Caco-2 (cell line): ENCODE results near the gene BRSK2. TPM values are rescaled to one million over a fixed set of nuclear protein-coding genes. Genes with fewer than 3 reads are reported as not detected.
A peak's percentile ranks its signal among the peaks of the same experiment; 100 is the strongest.

Source experiments
- BruUV-seq: library from RNA; stranded (reverse); fragments of 400-500 nt; replicated peaks from 2 replicates; lab custom pipeline; 2021; lab: Mats Ljungman, UMichigan
- CTCF ChIA-PET: fragments of 300-600 bp; sonication (Branson Sonifier 250); formaldehyde crosslinking; loops from one replicate; lab custom pipeline; 2022; ENCODE audit warnings: antibody characterized with exemption; lab: Charles Lee
- POLR2A ChIA-PET: fragments of 300-600 bp; sonication (Branson Sonifier 250); formaldehyde crosslinking; loops from one replicate; lab custom pipeline; 2022; ENCODE audit warnings: antibody characterized with exemption; lab: Charles Lee
- DNase-seq, 2 experiments: peaks; one replicate each; pipeline versions ENCODE4 v3.0.0 to v3.0.0-alpha.2; 2020 to 2022
- H3K27me3 ChIP-seq: replicated peaks from 2 replicates; pipeline ENCODE4 v1.6.0; 2011; ENCODE audit warnings: low read length; ENCODE audit not compliant: control insufficient read depth, insufficient read depth
- H3K36me3 ChIP-seq: 2 replicates; pipeline ENCODE4 v1.5.1; 2011; ENCODE audit warnings: low read length; ENCODE audit not compliant: control insufficient read depth, insufficient read depth
- H3K4me1 ChIP-seq: fragments of 250-450 bp; sonication (Bioruptor Pico); 2 replicates; pipeline ENCODE4 v1.5.1; 2020; ENCODE audit warnings: mild to moderate bottlenecking
- H3K4me3 ChIP-seq: 2 replicates; pipeline ENCODE4 v1.5.1; 2011; ENCODE audit warnings: low read depth, mild to moderate bottlenecking, control low read depth, low read length
- H3K9me3 ChIP-seq: fragments of 250-450 bp; sonication (Bioruptor Pico); 2 replicates; pipeline ENCODE4 v1.5.1; 2020; ENCODE audit warnings: mild to moderate bottlenecking, moderate library complexity
- H3K27ac Mint-ChIP-seq: one replicate; pipeline ENCODE4 v1.8.0; 2022; ENCODE audit warnings: mixed read lengths; ENCODE audit not compliant: unreplicated experiment
- H3K27me3 Mint-ChIP-seq: one replicate; pipeline ENCODE4 v1.8.0; 2022; ENCODE audit warnings: mixed read lengths; ENCODE audit not compliant: insufficient read depth, unreplicated experiment
- H3K36me3 Mint-ChIP-seq: one replicate; pipeline ENCODE4 v1.8.0; 2022; ENCODE audit warnings: mild to moderate bottlenecking, mixed read lengths; ENCODE audit not compliant: insufficient read depth, unreplicated experiment
- H3K4me1 Mint-ChIP-seq: one replicate; pipeline ENCODE4 v1.8.0; 2022; ENCODE audit warnings: low read depth, mixed read lengths; ENCODE audit not compliant: unreplicated experiment
- H3K4me3 Mint-ChIP-seq: one replicate; pipeline ENCODE4 v1.8.0; 2022; ENCODE audit warnings: mild to moderate bottlenecking, moderate library complexity, mixed read lengths; ENCODE audit not compliant: unreplicated experiment
- H3K9me3 Mint-ChIP-seq: one replicate; pipeline ENCODE4 v1.8.0; 2022; ENCODE audit warnings: mixed read lengths; ENCODE audit not compliant: unreplicated experiment
- intact Hi-C: fragments of 100-400 bp; cut with micrococcal nuclease; formaldehyde crosslinking; loops from one replicate; pipeline ENCODE4 v1.10.0; 2022; ENCODE audit not compliant: unreplicated experiment
- total RNA-seq: library from RNA; stranded (reverse); gene quantifications from 2 replicates; pipeline ENCODE4 v1.2.3, GENCODE V29; 2022
- TF ChIP-seq, protein P1 (sequence below), 2 experiments: fragments of 200-600 bp in 1 of 2; IDR thresholded peaks; 1 replicate in 1 of 2; 2 replicates in 1 of 2; pipeline versions ENCODE4 v1.5.1 to v1.8.0; 2011 to 2022; ENCODE audit warnings: antibody characterized with exemption in 1 of 2, control low read depth in 1 of 2, inconsistent platforms in 1 of 2, low read depth in 1 of 2, low read length in 1 of 2, mild to moderate bottlenecking in 1 of 2, moderate library complexity in 1 of 2; ENCODE audit not compliant: insufficient read depth in 1 of 2, severe bottlenecking in 1 of 2, unreplicated experiment in 1 of 2

Gene BRSK2
- total RNA-seq, 1 experiment from 2014 or later, result 32.8 TPM

DNA sequence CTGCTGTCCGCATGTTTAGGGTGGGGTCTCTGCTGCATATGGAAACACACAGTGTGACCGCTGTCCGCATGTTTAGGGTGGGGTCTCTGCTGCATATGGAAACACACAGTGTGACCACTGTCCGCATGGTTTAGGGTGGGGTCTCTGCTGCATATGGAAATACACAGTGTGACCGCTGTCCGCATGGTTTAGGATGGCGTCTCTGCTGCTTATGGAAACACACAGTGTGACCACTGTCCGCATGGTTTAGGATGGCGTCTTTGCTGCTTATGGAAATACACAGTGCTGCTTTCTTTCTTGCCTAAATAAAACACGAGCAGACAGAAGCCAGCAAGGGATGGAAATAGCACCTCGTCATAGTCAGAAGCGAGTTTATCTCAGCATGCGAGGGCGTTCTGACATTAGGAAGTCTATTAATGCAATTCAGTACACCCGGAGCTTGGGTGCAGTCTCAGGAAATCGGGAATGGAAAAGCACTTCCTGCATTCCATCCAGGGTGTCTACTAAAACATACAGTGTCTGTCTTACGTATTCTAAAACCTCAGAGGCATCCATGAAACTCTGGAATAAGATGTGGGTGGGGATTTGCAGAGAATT, 47.7 kb upstream of the BRSK2 start:
- peaks cover 11% of the 10 kb centered on the region for H3K36me3 Mint-ChIP-seq
- POLR2A ChIA-PET, result no interaction called here
- BruUV-seq, result no TSS peak

DNA sequence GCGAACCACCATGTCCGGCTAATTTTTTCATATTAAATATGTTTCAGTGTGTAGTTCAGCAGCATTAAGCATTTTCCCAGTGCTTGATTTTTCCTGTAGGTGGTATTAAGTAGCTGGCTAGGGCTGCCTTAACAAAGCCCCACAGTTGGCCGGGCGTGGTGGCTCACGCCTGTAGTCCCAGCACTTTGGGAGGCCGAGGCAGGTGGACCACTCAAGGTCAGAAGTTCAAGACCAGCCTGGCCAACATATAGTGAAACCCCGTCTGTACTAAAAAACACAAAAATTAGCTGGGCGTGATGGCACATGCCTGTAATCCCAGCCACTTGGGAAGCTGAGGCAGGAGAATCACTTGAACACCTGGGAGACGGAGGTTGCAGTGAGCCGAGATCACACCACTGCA, 46.8 kb upstream of the BRSK2 start:
- Mint-ChIP-seq H3K27ac (no peak overlapping the region), H3K4me3 (no peak overlapping the region), H3K36me3 (peaks cover 5% of the 10 kb centered on the region), H3K4me1 (no peaks in the 10 kb centered on the region), H3K9me3 (peaks cover 5% of the 10 kb centered on the region), H3K27me3 (peaks cover 3% of the 10 kb centered on the region)
- TF ChIP-seq, protein P1, sequence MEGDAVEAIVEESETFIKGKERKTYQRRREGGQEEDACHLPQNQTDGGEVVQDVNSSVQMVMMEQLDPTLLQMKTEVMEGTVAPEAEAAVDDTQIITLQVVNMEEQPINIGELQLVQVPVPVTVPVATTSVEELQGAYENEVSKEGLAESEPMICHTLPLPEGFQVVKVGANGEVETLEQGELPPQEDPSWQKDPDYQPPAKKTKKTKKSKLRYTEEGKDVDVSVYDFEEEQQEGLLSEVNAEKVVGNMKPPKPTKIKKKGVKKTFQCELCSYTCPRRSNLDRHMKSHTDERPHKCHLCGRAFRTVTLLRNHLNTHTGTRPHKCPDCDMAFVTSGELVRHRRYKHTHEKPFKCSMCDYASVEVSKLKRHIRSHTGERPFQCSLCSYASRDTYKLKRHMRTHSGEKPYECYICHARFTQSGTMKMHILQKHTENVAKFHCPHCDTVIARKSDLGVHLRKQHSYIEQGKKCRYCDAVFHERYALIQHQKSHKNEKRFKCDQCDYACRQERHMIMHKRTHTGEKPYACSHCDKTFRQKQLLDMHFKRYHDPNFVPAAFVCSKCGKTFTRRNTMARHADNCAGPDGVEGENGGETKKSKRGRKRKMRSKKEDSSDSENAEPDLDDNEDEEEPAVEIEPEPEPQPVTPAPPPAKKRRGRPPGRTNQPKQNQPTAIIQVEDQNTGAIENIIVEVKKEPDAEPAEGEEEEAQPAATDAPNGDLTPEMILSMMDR (IDR thresholded peaks at IDR 0.05; ENCODE audit: insufficient read depth in 1 of 2, low read depth in 1 of 2, low read length in 1 of 2, severe bottlenecking in 1 of 2, unreplicated experiment in 1 of 2), result no peak
- Histone ChIP-seq H3K9me3 (no peaks in the 10 kb centered on the region), H3K27me3 (no peaks in the 10 kb centered on the region), H3K4me3 (no peak overlapping the region), H3K4me1 (no peaks in the 10 kb centered on the region), H3K36me3 (no peaks in the 10 kb centered on the region)
- no TSS peak for BruUV-seq
- ChIA-PET CTCF (no interaction called here), POLR2A (no interaction called here)
- intact Hi-C loops, result no loop called here
- DNase-seq, result no peak

More for the DNA sequence above, 47.7 kb upstream of the BRSK2 start:
- H3K4me3 ChIP-seq, result no peak overlapping the region
- no peaks in the 10 kb centered on the region for H3K4me1 ChIP-seq
- Mint-ChIP-seq H3K27me3 (peaks cover 6% of the 10 kb centered on the region), H3K4me3 (no peak overlapping the region), H3K4me1 (no peaks in the 10 kb centered on the region), H3K27ac (no peak overlapping the region), H3K9me3 (peaks cover 11% of the 10 kb centered on the region)
- TF ChIP-seq, protein P1 (IDR thresholded peaks at IDR 0.05; ENCODE audit: insufficient read depth in 1 of 2, low read depth in 1 of 2, low read length in 1 of 2, severe bottlenecking in 1 of 2, unreplicated experiment in 1 of 2), result no peak
- intact Hi-C loops, result no loop called here
- H3K27me3 ChIP-seq, result no peaks in the 10 kb centered on the region
- CTCF ChIA-PET, result no interaction called here
- H3K36me3 ChIP-seq, result no peaks in the 10 kb centered on the region
- DNase-seq, result peak in 1 of 2 experiments; percentile 29
- no peaks in the 10 kb centered on the region for H3K9me3 ChIP-seq

DNA sequence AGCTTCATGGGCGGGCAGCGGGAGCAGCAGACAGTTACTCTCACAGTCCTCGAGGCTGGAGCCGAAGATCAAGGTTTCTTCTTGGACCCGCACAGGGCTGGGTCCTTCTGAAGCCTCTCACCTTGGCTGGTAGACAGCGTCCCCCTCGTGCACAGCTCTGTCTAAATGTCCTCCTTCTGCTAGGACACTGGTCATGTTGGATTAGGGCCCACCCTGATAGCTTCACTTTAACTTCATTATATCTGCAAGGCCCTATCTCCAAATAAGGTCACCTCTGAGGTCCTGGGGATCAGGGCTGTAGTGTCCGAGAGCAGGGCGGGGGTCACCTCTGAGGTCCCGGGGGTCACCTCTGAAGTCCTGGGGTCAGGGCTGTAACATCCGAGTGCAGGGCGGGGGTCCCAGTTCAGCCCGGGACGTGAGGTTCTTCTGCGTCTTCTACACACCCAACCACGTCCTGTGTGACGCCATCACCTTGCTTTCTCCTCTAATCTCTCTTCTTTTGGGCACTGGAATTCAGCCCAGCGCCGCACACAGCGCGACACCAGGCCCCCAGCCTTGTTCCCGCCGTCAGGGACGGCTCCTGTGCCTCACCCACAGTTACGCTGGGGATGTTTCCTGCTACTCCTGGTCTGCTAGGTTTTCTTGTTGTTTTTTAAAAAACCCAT, 46.2 kb upstream of the BRSK2 start:
- no peak overlapping the region for H3K4me3 ChIP-seq

More for the DNA sequence above, 46.2 kb upstream of the BRSK2 start:
- no peaks in the 10 kb centered on the region for H3K9me3 Mint-ChIP-seq
- intact Hi-C loops, result no loop called here
- BruUV-seq, result no TSS peak
- TF ChIP-seq, protein P1 (IDR thresholded peaks at IDR 0.05; ENCODE audit: insufficient read depth in 1 of 2, low read depth in 1 of 2, low read length in 1 of 2, severe bottlenecking in 1 of 2, unreplicated experiment in 1 of 2), result no peak
- H3K4me1 Mint-ChIP-seq, result no peaks in the 10 kb centered on the region
- no peaks in the 10 kb centered on the region for H3K36me3 Mint-ChIP-seq
- DNase-seq, result peak in 1 of 2 experiments; percentile 15
- Histone ChIP-seq H3K36me3 (no peaks in the 10 kb centered on the region), H3K4me1 (no peaks in the 10 kb centered on the region), H3K9me3 (no peaks in the 10 kb centered on the region), H3K27me3 (no peaks in the 10 kb centered on the region)
- CTCF ChIA-PET, result no interaction called here
- peaks cover 2% of the 10 kb centered on the region for H3K27me3 Mint-ChIP-seq
- H3K4me3 Mint-ChIP-seq, result no peak overlapping the region
- POLR2A ChIA-PET, result no interaction called here
- H3K27ac Mint-ChIP-seq, result no peak overlapping the region
